Measurements from ENCODE around the gene SEPTIN3.

DNA sequence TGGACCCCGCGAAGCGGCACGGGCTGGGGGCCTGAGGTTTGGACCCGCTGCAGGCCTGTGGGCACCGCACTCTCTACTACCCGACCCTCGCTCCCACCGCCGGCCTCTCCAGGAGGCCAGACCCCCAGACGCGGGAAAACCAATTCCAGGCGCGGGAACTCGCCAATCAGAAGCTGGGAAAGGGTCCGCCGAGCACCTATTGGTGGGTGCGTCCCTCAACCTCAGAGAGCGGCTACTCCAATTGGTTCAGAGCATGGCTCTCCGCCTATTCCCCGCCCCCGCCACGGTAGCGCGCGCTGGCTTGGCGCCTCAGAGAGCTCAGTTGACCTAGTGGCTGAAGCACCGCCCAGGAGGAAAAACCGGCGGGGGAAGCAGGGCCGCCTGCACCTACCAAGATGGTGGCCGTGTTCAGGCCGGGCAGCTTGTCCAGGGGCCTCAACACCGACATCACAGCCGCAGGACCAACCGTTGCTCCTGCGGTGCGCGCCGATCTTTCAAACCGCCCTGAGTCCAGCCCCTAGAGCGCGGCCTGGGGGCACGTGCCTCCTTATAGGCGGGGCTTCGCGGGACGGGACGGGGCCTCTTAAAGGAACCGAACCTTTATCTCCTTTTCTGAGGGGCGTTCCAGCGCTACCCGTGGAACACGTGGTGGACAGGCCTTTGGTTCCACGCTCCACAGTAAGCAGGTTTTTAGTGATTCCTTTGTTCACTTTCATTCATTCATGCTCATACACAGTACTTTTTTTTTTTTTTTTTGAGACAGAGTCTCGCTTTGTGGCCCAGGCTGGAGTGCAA lies 22.4 kb upstream of the SEPTIN3 start, which contains the start of gene CENPM:
- no peak for TF ChIP-seq CTCF (conservative IDR thresholded peaks at IDR 0.05)
- TF ChIP-seq ZFX (IDR thresholded peaks at IDR 0.05), result peak; percentile 41; the same call in 1 of the 2 replicates

Measured in C4-2B (cell line).